Colonic mucosa (tissue), 4 donors: ENCODE data around the gene SLCO4C1. TPM values are rescaled to one million over a fixed set of nuclear protein-coding genes. Genes with fewer than 3 reads are reported as not detected.

ENCODE experiments used
- DNase-seq: peaks from one replicate; pipeline ENCODE4 v3.0.0-alpha.2; 2020
- H3K27ac ChIP-seq: fragments of 200-600 bp; one replicate; pipeline ENCODE4 v1.8.0; 2021
- H3K27me3 ChIP-seq: fragments of 200-600 bp; one replicate; pipeline ENCODE4 v1.8.0; 2021
- H3K36me3 ChIP-seq: fragments of 200-600 bp; one replicate; pipeline ENCODE4 v1.8.0; 2021
- H3K4me1 ChIP-seq: fragments of 200-600 bp; one replicate; pipeline ENCODE4 v1.8.0; 2021; ENCODE audit warnings: mild to moderate bottlenecking
- H3K4me3 ChIP-seq: fragments of 200-600 bp; one replicate; pipeline ENCODE4 v1.8.0; 2021
- H3K9ac ChIP-seq, 2 donors: one replicate each; pipeline ENCODE4 v1.7.0; 2013; ENCODE audit warnings: control low read depth in 2 of 2, low read depth in 2 of 2, low read length in 2 of 2
- H3K9me3 ChIP-seq: fragments of 200-600 bp; one replicate; pipeline ENCODE4 v1.8.0; 2021
- CTCF ChIP-seq: fragments of 200-600 bp; IDR thresholded peaks from one replicate; pipeline ENCODE4 v1.8.0; 2022; ENCODE audit warnings: antibody characterized with exemption, mild to moderate bottlenecking
- intact Hi-C: fragments of 100-400 bp; cut with DNase I; formaldehyde crosslinking; loops from one replicate; pipeline ENCODE4 v1.14.1; 2022
- total RNA-seq, 2 donors: library from RNA; stranded (reverse); fragmentation: NEBNext Ultra II Directional in 1 of 2; extraction: Animal tissue kit (Norgen Biotek cat#: 25700) in 1 of 2; gene quantifications; one replicate each; pipeline ENCODE4 v1.2.1, GENCODE V29; 2021
- donor health status: healthy.
- donor health status: DM: no; HTN: no; CAD: no.
- donor health status: DM: no; HTN: no; CAD: no.

SLCO4C1 gene
- total RNA-seq, 2 donors from 2014 or later, result 1.4 to 2.9 TPM

- H3K4me1 ChIP-seq, result no peaks in the 10 kb centered on the region
- no peak overlapping the region for H3K9ac ChIP-seq
- no peaks in the 10 kb centered on the region for H3K36me3 ChIP-seq
- DNase-seq, result no peak
- intact Hi-C loops, result no loop called here
- no peak overlapping the region for H3K4me3 ChIP-seq
- H3K9me3 ChIP-seq, result no peaks in the 10 kb centered on the region
- no peak overlapping the region for H3K27ac ChIP-seq
- TF ChIP-seq CTCF, result no peak
- no peaks in the 10 kb centered on the region for H3K27me3 ChIP-seq
These were observed 16.7 kb upstream of the SLCO4C1 start for GRCh38 chr5:102312586-102313370.

GRCh38 chr5:102309586-102309985 is 13.5 kb upstream of the SLCO4C1 start:
- H3K36me3 ChIP-seq, result no peaks in the 10 kb centered on the region
- intact Hi-C loops, result no loop called here
- TF ChIP-seq CTCF, result no peak

GRCh38 chr5:102307232-102307631 is 11.1 kb upstream of the SLCO4C1 start:
- H3K9me3 ChIP-seq, result no peaks in the 10 kb centered on the region
- H3K4me1 ChIP-seq, result no peaks in the 10 kb centered on the region
- no peak overlapping the region for H3K4me3 ChIP-seq
- intact Hi-C loops, result no loop called here
- TF ChIP-seq CTCF, result no peak
- no peaks in the 10 kb centered on the region for H3K27me3 ChIP-seq
- no peak overlapping the region for H3K27ac ChIP-seq
- no peak overlapping the region for H3K9ac ChIP-seq
- no peaks in the 10 kb centered on the region for H3K36me3 ChIP-seq
- DNase-seq, result no peak

More at GRCh38 chr5:102309586-102309985, 13.5 kb upstream of the SLCO4C1 start:
- no peak overlapping the region for H3K27ac ChIP-seq
- no peaks in the 10 kb centered on the region for H3K9me3 ChIP-seq
- H3K9ac ChIP-seq, result no peak overlapping the region
- H3K4me3 ChIP-seq, result no peak overlapping the region
- no peaks in the 10 kb centered on the region for H3K27me3 ChIP-seq
- no peak for DNase-seq
- H3K4me1 ChIP-seq, result no peaks in the 10 kb centered on the region

GRCh38 chr5:102306121-102306520 is 10.0 kb upstream of the SLCO4C1 start:
- no peak for TF ChIP-seq CTCF
- no peak for DNase-seq
- no peak overlapping the region for H3K27ac ChIP-seq
- no peaks in the 10 kb centered on the region for H3K27me3 ChIP-seq
- no peaks in the 10 kb centered on the region for H3K9me3 ChIP-seq
- no peaks in the 10 kb centered on the region for H3K36me3 ChIP-seq
- H3K4me3 ChIP-seq, result no peak overlapping the region
- H3K4me1 ChIP-seq, result no peaks in the 10 kb centered on the region
- H3K9ac ChIP-seq, result no peak overlapping the region
- intact Hi-C loops, result no loop called here

GRCh38 chr5:102295534-102296177 is 428 bp downstream of the SLCO4C1 start:
- no peak for TF ChIP-seq CTCF
- Histone ChIP-seq H3K9me3 (no peaks in the 10 kb centered on the region), H3K27me3 (no peaks in the 10 kb centered on the region), H3K27ac (peak overlapping the region; percentile 51), H3K4me1 (no peaks in the 10 kb centered on the region), H3K9ac (peak overlapping the region; percentile 19 to 34), H3K36me3 (no peaks in the 10 kb centered on the region), H3K4me3 (peak overlapping the region; percentile 52)
- DNase-seq, result peak; percentile 39
- intact Hi-C loops, result no loop called here
